HG03378 (cell line): ENCODE results near the gene ESPL1.
A peak's percentile ranks its signal among the peaks of the same experiment; 100 is the strongest.

Experiments
- ATAC-seq: cut with Tn5 transposase; IDR thresholded peaks from one replicate; pipeline ENCODE4 v1.9.1; 2021; ENCODE audit warnings: mild to moderate bottlenecking, moderate library complexity; ENCODE audit not compliant: unreplicated experiment

The ESPL1 gene

GRCh38 chr12:53255996-53256395 is 12.1 kb upstream of the ESPL1 start:
- peak; percentile 37 for ATAC-seq

GRCh38 chr12:53258541-53259539 is 9.3 kb upstream of the ESPL1 start:
- no peak for ATAC-seq

GRCh38 chr12:53259891-53260290 is 8.2 kb upstream of the ESPL1 start:
- ATAC-seq = no peak

- no peak for ATAC-seq
These were observed 2.3 kb upstream of the ESPL1 start for GRCh38 chr12:53265783-53266182.

- peak; percentile 15 for ATAC-seq
These were observed 647 bp upstream of the ESPL1 start for GRCh38 chr12:53267306-53267998.

GRCh38 chr12:53268630-53269562 is 797 bp downstream of the ESPL1 start:
- no peak for ATAC-seq

- ATAC-seq = no peak
These were observed 6.3 kb downstream of the ESPL1 start for GRCh38 chr12:53274445-53274844.

GRCh38 chr12:53276511-53276910 is 8.4 kb downstream of the ESPL1 start:
- no peak for ATAC-seq

- ATAC-seq = no peak
These were observed 9.9 kb downstream of the ESPL1 start for GRCh38 chr12:53277981-53278380.

- ATAC-seq = no peak
These were observed 11.3 kb downstream of the ESPL1 start for GRCh38 chr12:53279283-53279869.

GRCh38 chr12:53279888-53280498 is 11.9 kb downstream of the ESPL1 start:
- no peak for ATAC-seq

- no peak for ATAC-seq
These were observed 18.3 kb downstream of the ESPL1 start for GRCh38 chr12:53286448-53286847.

GRCh38 chr12:53287741-53288216 is 19.7 kb downstream of the ESPL1 start:
- ATAC-seq = no peak

GRCh38 chr12:53288322-53288721 is 20.2 kb downstream of the ESPL1 start:
- no peak for ATAC-seq

GRCh38 chr12:53289891-53290290 is 21.8 kb downstream of the ESPL1 start:
- ATAC-seq = no peak

- ATAC-seq = no peak
These were observed 22.6 kb downstream of the ESPL1 start for GRCh38 chr12:53290661-53291060.

- ATAC-seq = no peak
These were observed 24.3 kb downstream of the ESPL1 start for GRCh38 chr12:53292426-53292825.

GRCh38 chr12:53295070-53295890 is 27.2 kb downstream of the ESPL1 start, which contains the start of gene PFDN5:
Gene PFDN5 (plus strand): TSS chr12:53295542. CDS start chr12:53295568, 26 bp downstream.
- peak; percentile 72 for ATAC-seq

- ATAC-seq = no peak
These were observed 27.8 kb downstream of the ESPL1 start for GRCh38 chr12:53295891-53296219.
